B cell (primary cell): Measurements from ENCODE around the gene ACHE. TPM values are rescaled to one million over a fixed set of nuclear protein-coding genes. Genes with fewer than 3 reads are reported as not detected.

Experiments
- ATAC-seq: fragments of 200-7000 bp; cut with Tn5 transposase; one replicate; pipeline ENCODE4 v1.10.0; 2021; ENCODE audit warnings: low read depth, mild to moderate bottlenecking, moderate number of reproducible peaks, moderate library complexity
- CTCF ChIA-PET: fragments of 350-600 bp; sonication (Branson Sonifier 250); formaldehyde crosslinking; loops from one replicate; lab custom pipeline; 2021; ENCODE audit warnings: antibody characterized with exemption, inconsistent platforms; lab: Charles Lee
- POLR2A ChIA-PET: fragments of 350-600 bp; sonication (Branson Sonifier 250); formaldehyde crosslinking; loops from one replicate; lab custom pipeline; 2021; ENCODE audit warnings: antibody characterized with exemption; lab: Charles Lee
- DNase-seq: peaks from one replicate; pipeline ENCODE4 v3.0.0; 2013
- H2AFZ ChIP-seq: 2 replicates; pipeline ENCODE4 v1.6.1; 2012; ENCODE audit warnings: mild to moderate bottlenecking, low read depth, low read length; ENCODE audit not compliant: insufficient read depth, poor library complexity, severe bottlenecking
- H3K27ac ChIP-seq, 2 donors: 1 replicate in 1 of 2; 2 replicates in 1 of 2; pipeline ENCODE4 v1.5.1; 2012 to 2013; ENCODE audit warnings: low read length in 2 of 2, mild to moderate bottlenecking in 2 of 2, moderate library complexity in 1 of 2
- H3K27me3 ChIP-seq, 4 experiments: fragments of 200-600 bp in 1 of 4; sonication (generic) in 1 of 4; replicated peaks in 1 of 4; 1 replicate in 2 of 4; 2 replicates in 2 of 4; pipeline versions ENCODE4 v1.6.1 to v1.7.0; 2013 to 2016; ENCODE audit warnings: low read length in 3 of 4, mild to moderate bottlenecking in 2 of 4, mixed read lengths in 1 of 4, moderate library complexity in 1 of 4; ENCODE audit not compliant: insufficient read depth in 4 of 4, control insufficient read depth in 3 of 4; ENCODE audit errors: control extremely low read depth in 1 of 4
- H3K36me3 ChIP-seq, 2 experiments: replicated peaks in 1 of 2; 1 replicate in 1 of 2; 2 replicates in 1 of 2; pipeline versions ENCODE4 v1.6.1 to v1.7.1; 2013; ENCODE audit warnings: low read length in 1 of 2; ENCODE audit not compliant: insufficient read depth in 2 of 2, control insufficient read depth in 1 of 2; ENCODE audit errors: control extremely low read depth in 1 of 2, extremely low read depth in 1 of 2
- H3K4me1 ChIP-seq, 2 donors: fragments of 200-600 bp in 1 of 2; sonication (generic) in 1 of 2; 1 replicate in 1 of 2; 2 replicates in 1 of 2; pipeline versions ENCODE4 v1.5.1 to v1.6.1; 2013 to 2017; ENCODE audit warnings: low read length in 2 of 2; ENCODE audit not compliant: control insufficient read depth in 2 of 2, insufficient read depth in 2 of 2
- H3K4me2 ChIP-seq: replicated peaks from 2 replicates; pipeline ENCODE3; 2012; ENCODE audit warnings: mild to moderate bottlenecking, low read depth, low read length; ENCODE audit not compliant: poor library complexity, severe bottlenecking
- H3K4me3 ChIP-seq, 5 experiments: fragments of 200-600 bp in 1 of 5; sonication (generic) in 1 of 5; 1 replicate in 3 of 5; 2 replicates in 2 of 5; pipeline versions ENCODE4 v1.5.1 to v1.7.0; 2011 to 2016; ENCODE audit warnings: low read length in 4 of 5, mild to moderate bottlenecking in 4 of 5, low read depth in 2 of 5, control low read depth in 1 of 5, moderate library complexity in 1 of 5; ENCODE audit not compliant: insufficient read depth in 1 of 5; ENCODE audit errors: control extremely low read depth in 1 of 5, extremely low read depth in 1 of 5
- H3K79me2 ChIP-seq: fragments of 200-600 bp; sonication (generic); one replicate; pipeline ENCODE4 v1.6.0; 2016; ENCODE audit warnings: low read length; ENCODE audit not compliant: control insufficient read depth, insufficient read depth
- H3K9ac ChIP-seq: fragments of 200-600 bp; sonication (generic); 2 replicates; pipeline ENCODE4 v1.6.1; 2017; ENCODE audit warnings: mild to moderate bottlenecking, low read length, moderate library complexity
- H3K9me3 ChIP-seq, 3 donors: one replicate each; pipeline versions ENCODE4 v1.6.1 to v1.7.1; 2013; ENCODE audit warnings: low read length in 2 of 3; ENCODE audit not compliant: control insufficient read depth in 2 of 3, insufficient read depth in 1 of 3; ENCODE audit errors: control extremely low read depth in 1 of 3
- H4K20me1 ChIP-seq: 2 replicates; pipeline ENCODE4 v1.6.0; 2012; ENCODE audit warnings: mild to moderate bottlenecking, low read length; ENCODE audit not compliant: insufficient read depth, control insufficient read depth, poor library complexity, severe bottlenecking
- H3K27ac Mint-ChIP-seq: one replicate; pipeline ENCODE4 v1.8.0; 2021; ENCODE audit warnings: mixed read lengths
- H3K27me3 Mint-ChIP-seq: one replicate; pipeline ENCODE4 v1.8.0; 2021; ENCODE audit warnings: mixed read lengths
- H3K4me1 Mint-ChIP-seq: one replicate; pipeline ENCODE4 v1.8.0; 2021; ENCODE audit warnings: mixed read lengths
- H3K4me3 Mint-ChIP-seq: one replicate; pipeline ENCODE4 v1.8.0; 2021; ENCODE audit warnings: mixed read lengths
- H3K9me3 Mint-ChIP-seq: one replicate; pipeline ENCODE4 v1.8.0; 2022; ENCODE audit warnings: mixed read lengths; ENCODE audit not compliant: insufficient read depth
- CTCF ChIP-seq: fragments of 200-600 bp; IDR thresholded peaks from one replicate; pipeline ENCODE4 v1.8.0; 2022; ENCODE audit warnings: antibody characterized with exemption, mild to moderate bottlenecking
- EZH2 ChIP-seq: IDR thresholded peaks from 2 replicates; pipeline ENCODE4 v1.6.1; 2012; ENCODE audit warnings: borderline replicate concordance, low read depth, mild to moderate bottlenecking, moderate library complexity, low read length; ENCODE audit not compliant: insufficient read depth, poor library complexity, severe bottlenecking
- WGBS: methylation state at CpG from one replicate; pipeline ENCODE4 v1.1.5; 2013; ENCODE audit warnings: missing lambda C conversion rate; ENCODE audit not compliant: insufficient coverage; 5-methylcytosine and 5-hydroxymethylcytosine counted together
- intact Hi-C: fragments of 100-400 bp; cut with micrococcal nuclease; formaldehyde crosslinking; loops from one replicate; pipeline ENCODE4 v1.10.0; 2022
- polyA plus RNA-seq: library from polyadenylated mRNA; depleted of rRNA; stranded (reverse); fragments of >200 nt; gene quantifications from 2 replicates; pipeline ENCODE4 v1.2.3, GENCODE V29; 2012
- total RNA-seq, 2 donors: library from RNA; stranded (reverse); fragments of 120-200 nt in 1 of 2; gene quantifications; 1 replicate in 1 of 2; 2 replicates in 1 of 2; pipeline versions ENCODE4 v1.2.3 to v1.2.4, GENCODE V29; 2013 to 2022

ACHE gene
- total and polyA plus RNA-seq, 2 donors (not counting 1 experiment from before 2014, with no cell fraction given): 0.13 to 0.15 TPM

GRCh38 chr7:100875356-100875751 is 20.3 kb downstream of the ACHE start:
- peaks cover 41% of the 10 kb centered on the region for H3K4me1 Mint-ChIP-seq
- peak overlapping the region; percentile 81 for H3K4me2 ChIP-seq
- peak overlapping the region; percentile 97 for H3K4me3 Mint-ChIP-seq

DNA sequence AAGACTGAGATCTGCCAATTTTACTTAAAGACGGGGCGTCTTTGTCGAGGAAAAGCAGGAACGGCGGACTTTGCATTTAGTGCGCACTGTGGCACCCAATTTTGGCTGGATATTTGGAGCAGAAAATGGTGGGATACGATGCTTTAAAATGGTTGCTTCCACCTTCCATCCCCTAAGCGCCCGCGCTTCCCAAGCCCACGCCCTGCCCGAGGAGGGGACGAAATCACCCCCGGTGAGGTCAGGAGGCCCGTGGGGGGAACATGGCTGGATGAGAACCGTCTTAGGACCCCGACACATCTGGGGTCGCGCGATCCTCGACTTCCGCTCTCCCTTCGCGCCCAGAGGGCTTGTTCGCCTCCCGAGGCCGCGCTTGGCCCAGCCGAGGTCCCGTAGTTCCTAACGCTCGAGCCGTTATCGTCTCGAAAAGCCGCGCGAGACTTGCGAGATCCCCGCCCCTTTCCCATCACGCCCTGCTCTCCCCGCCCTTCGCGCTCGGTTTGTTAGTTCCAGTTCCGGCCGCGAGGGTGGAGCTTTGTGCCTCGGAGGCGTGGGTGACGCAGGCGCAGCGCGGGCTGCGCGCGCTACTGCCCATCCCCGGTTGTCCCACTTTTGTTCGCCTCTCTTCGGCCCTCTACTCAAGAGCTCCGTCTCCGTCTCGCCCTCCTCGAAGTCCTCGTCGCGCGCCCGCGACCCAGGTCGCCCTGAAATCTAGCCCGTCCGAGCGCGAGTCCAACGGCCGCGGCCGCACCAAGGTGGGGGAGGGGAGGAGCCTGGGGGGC is 20.9 kb downstream of the ACHE start, which contains the start of gene SRRT:
SRRT (plus strand) TSS at position 527 of the 779 bp plus-strand sequence. CDS start 488 bp downstream, outside the sequence.
- Mint-ChIP-seq H3K27ac (peak within 1 kb of the TSS; percentile 95), H3K4me1 (peaks cover 37% of the 10 kb centered on the region), H3K9me3 (no peaks in the 10 kb centered on the region), H3K27me3 (no peaks in the 10 kb centered on the region), H3K4me3 (peak within 1 kb of the TSS; percentile 97)
- H3K9ac ChIP-seq: peak within 1 kb of the TSS; percentile 95
- no peaks in the 10 kb centered on the region for H3K27me3 ChIP-seq
- POLR2A ChIA-PET: interaction anchor here (0.7 to 2.4 kb wide), 12 partner anchors 13 to 446 kb away, joined by 3 to 84 read pairs (median 5); partner anchors contain the start of genes ACHE, FBXO24, LRCH4 and MEPCE
- under 1% methylated on average over 64 of the region's 79 CpGs for WGBS
- H3K4me2 ChIP-seq: peak within 1 kb of the TSS; percentile 81
- peaks cover 43% of the 10 kb centered on the region for H4K20me1 ChIP-seq
- DNase-seq (peak; percentile 99), ATAC-seq (peak; percentile 96)
- H3K9me3 ChIP-seq: no peaks in the 10 kb centered on the region
- peaks cover 0 to 28% of the 10 kb centered on the region in 2 experiments for H3K36me3 ChIP-seq
- peak within 1 kb of the TSS; percentile 95 for H2AFZ ChIP-seq
- H3K4me3 ChIP-seq: peak within 1 kb of the TSS; percentile 73 to 99 (median 89)
- peaks cover 22 to 32% of the 10 kb centered on the region in 2 donors for H3K4me1 ChIP-seq
- TF ChIP-seq CTCF: no peak
- no peak for TF ChIP-seq EZH2
- H3K27ac ChIP-seq: peak within 1 kb of the TSS; percentile 91 to 96
- CTCF ChIA-PET: interaction anchor here (0.6 to 5.2 kb wide), 10 partner anchors 12 to 957 kb away, joined by 3 to 36 read pairs (median 3); partner anchors contain the start of genes ACHE, SLC12A9 and UFSP1
- intact Hi-C loops: loop anchor here (1.0 to 2.0 kb wide), 4 partner anchors 13 to 370 kb away; partner anchors contain the start of gene SLC12A9
- H3K79me2 ChIP-seq: peaks cover 59% of the 10 kb centered on the region

More at GRCh38 chr7:100875356-100875751, 20.3 kb downstream of the ACHE start:
- Mint-ChIP-seq H3K27ac (peak overlapping the region; percentile 95), H3K9me3 (no peaks in the 10 kb centered on the region), H3K27me3 (no peaks in the 10 kb centered on the region)
- H3K27ac ChIP-seq: peak overlapping the region; percentile 91 to 96
- 0% methylated on average over 36 of the region's 39 CpGs for WGBS
- H3K36me3 ChIP-seq: peaks cover 0 to 31% of the 10 kb centered on the region in 2 experiments
- no peak for TF ChIP-seq EZH2
- ATAC-seq: peak; percentile 39
- H3K4me1 ChIP-seq: peaks cover 22 to 32% of the 10 kb centered on the region in 2 donors
- peak overlapping the region; percentile 73 to 99 (median 89) for H3K4me3 ChIP-seq
- CTCF ChIA-PET: interaction anchor here (0.6 to 5.2 kb wide), 8 partner anchors 11 to 202 kb away, joined by 3 to 36 read pairs (median 6); partner anchors contain the start of genes ACHE, SLC12A9 and UFSP1
- POLR2A ChIA-PET: interaction anchor here (0.7 to 2.4 kb wide), 12 partner anchors 12 to 446 kb away, joined by 3 to 84 read pairs (median 5); partner anchors contain the start of genes ACHE, FBXO24, LRCH4 and MEPCE
- no peaks in the 10 kb centered on the region for H3K27me3 ChIP-seq
- H3K79me2 ChIP-seq: peaks cover 64% of the 10 kb centered on the region
- peak overlapping the region; percentile 95 for H2AFZ ChIP-seq
- H4K20me1 ChIP-seq: peaks cover 49% of the 10 kb centered on the region
- intact Hi-C loops: loop anchor here (1.0 to 2.0 kb wide), 4 partner anchors 12 to 369 kb away; partner anchors contain the start of gene SLC12A9
- H3K9me3 ChIP-seq: no peaks in the 10 kb centered on the region
- peak overlapping the region; percentile 95 for H3K9ac ChIP-seq
- no peak for DNase-seq
